ENCODE measurements around the gene CLCN6.

DNA sequence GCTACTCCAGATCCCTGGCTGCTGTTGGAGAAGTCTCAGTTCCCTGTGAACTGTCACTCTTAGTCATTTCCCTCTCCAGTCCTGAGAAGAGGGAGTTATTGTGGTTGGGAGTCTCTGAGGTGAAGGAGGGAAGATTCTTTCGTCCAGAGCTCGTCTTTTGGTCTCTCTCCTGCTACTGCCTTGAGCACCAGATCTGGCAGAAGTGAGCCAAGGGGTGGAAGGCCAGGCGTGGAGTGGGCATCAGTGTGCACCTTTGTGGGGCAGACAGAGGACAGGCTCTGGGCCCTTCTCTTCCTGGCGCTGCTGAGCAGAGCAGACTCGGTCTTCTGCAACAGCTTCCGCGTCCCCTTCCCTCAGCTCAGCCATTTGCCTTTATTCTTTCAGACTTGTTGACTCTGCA is 19.1 kb downstream of the CLCN6 start:
- TF ChIP-seq TARDBP (IDR thresholded peaks at IDR 0.05) (no peak), ELF4 (IDR thresholded peaks at IDR 0.05) (no peak), NFRKB (IDR thresholded peaks at IDR 0.05) (no peak), SUZ12 (IDR thresholded peaks at IDR 0.05) (no peak), SP1 (IDR thresholded peaks at IDR 0.05) (no peak), FOXM1 (IDR thresholded peaks at IDR 0.05; ENCODE audit: borderline replicate concordance) (no peak), HDGF (IDR thresholded peaks at IDR 0.05; ENCODE audit: borderline replicate concordance) (no peak), CTBP1 (IDR thresholded peaks at IDR 0.05; ENCODE audit: borderline replicate concordance) (no peak)

Measured in HEK293T (cell line).